ENCODE data around the gene NOM1. TPM values are rescaled to one million over a fixed set of nuclear protein-coding genes. Genes with fewer than 3 reads are reported as not detected.

Gene NOM1
- polyA plus RNA-seq, 1 donor = 21.2 TPM

DNA sequence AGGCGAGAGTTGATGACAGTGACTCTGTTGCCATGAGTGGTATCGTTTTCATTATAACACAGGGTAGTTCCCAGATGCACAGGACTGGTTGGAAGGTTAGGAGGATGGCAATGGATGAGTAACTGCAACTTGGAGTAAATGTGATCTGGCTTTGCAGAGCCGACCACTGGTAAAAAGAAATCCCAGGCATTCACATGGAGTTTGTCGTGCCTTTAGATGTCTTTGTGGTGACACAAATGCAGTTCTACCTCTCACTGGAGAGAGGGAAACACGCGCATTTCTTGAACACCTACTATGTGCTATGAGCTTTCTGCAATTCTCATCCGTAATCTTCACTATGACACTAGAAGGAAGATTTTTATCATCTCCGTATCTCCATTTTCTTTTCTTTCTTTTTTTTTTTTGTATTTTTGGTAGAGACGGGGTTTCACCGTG, 62.6 kb downstream of the NOM1 start:
- 93% methylated on average over 2 of the region's 10 CpGs for WGBS (ENCODE audit: insufficient coverage, low lambda C conversion rate)
- H3K36me3 ChIP-seq (ENCODE audit: control insufficient read depth, insufficient read depth, low read length) = no peaks in the 10 kb centered on the region
- no peak overlapping the region for H3K27ac ChIP-seq (ENCODE audit: low read length)
- H3K9me3 ChIP-seq (ENCODE audit: control insufficient read depth, low read depth, low read length) = no peaks in the 10 kb centered on the region
- no peak overlapping the region for H3K4me3 ChIP-seq (ENCODE audit: low read length)
- H3K27me3 ChIP-seq (ENCODE audit: control insufficient read depth, insufficient read depth, low read length) = peaks cover 83% of the 10 kb centered on the region
- no peak for DNase-seq
- H3K4me1 ChIP-seq (ENCODE audit: control insufficient read depth, insufficient read depth, low read length) = peaks cover 32% of the 10 kb centered on the region

DNA sequence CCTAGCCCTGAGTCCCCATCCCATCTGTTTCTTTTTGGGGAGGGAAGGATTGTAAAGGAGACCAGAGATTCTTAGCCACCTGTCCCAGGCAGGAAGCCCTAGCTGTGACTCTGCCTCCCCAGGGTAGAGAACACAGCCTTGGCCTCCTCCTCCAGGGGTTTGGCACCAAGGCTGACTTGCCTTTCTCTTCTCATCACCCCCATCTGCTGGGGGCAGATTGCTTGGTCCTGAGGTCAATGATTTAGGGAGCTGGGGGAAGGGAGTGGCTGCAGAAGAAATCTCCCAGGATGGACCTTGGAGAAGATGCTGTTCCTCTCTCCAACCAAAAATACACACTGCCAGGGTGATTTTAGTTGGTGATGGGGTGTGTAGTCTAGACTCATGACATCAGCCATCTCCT, 63.6 kb downstream of the NOM1 start:
- H3K4me3 ChIP-seq (ENCODE audit: low read length) = no peak overlapping the region
- peaks cover 29% of the 10 kb centered on the region for H3K4me1 ChIP-seq (ENCODE audit: control insufficient read depth, insufficient read depth, low read length)
- H3K27me3 ChIP-seq (ENCODE audit: control insufficient read depth, insufficient read depth, low read length) = peaks cover 83% of the 10 kb centered on the region
- H3K9me3 ChIP-seq (ENCODE audit: control insufficient read depth, low read depth, low read length) = peaks cover 4% of the 10 kb centered on the region
- no peak for DNase-seq
- no peaks in the 10 kb centered on the region for H3K36me3 ChIP-seq (ENCODE audit: control insufficient read depth, insufficient read depth, low read length)
- H3K27ac ChIP-seq (ENCODE audit: low read length) = no peak overlapping the region

DNA sequence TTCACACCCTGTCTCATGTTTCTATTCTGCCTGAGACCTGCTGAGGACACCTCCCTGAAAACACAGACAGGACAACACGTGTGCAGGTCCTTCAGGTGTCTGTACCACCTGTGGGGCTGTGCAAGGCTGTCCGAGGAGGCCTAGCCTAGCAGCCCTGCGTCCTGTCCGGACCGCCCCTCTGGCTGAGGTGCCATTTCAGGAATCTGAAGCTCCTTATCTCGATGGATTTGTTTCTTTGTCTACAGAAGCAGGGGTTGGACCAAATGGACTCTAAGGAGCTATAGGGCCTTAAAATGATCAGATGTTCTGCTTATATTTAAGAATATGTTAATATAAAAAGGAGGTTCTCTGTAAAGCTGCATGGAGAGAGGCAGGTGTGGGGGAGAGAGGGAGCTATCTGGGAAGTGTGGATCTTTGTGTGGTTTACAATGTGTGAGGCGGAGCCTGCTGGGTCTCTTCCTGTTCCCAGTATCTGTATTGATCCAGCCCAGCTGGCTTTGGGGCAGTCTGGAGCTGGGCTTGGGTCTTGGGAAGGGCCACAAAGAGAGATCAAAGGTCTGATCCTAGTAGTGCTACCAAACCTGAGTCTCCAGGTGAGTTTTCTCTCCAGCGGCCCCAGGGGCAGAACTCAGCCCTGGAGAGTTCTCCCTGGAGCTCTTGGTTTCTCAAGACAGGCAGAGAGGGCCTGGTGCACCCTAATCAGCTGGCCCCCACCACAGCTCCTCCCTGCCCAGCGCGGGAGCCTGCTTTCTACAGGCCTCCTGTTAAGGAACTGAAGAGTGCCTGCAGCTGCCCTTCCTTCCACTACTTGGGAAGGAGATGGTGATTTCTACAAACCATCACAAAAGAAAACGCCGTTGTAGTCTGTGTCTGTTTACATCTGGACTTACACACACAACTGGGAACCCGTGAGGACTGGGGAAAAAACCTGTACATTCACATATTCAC, 64.4 kb downstream of the NOM1 start:
- WGBS (ENCODE audit: insufficient coverage, low lambda C conversion rate) = no CpG with 5 or more reads among the region's 13 CpGs
- Histone ChIP-seq H3K9me3 (ENCODE audit: control insufficient read depth, low read depth, low read length) (peaks cover 10% of the 10 kb centered on the region), H3K36me3 (ENCODE audit: control insufficient read depth, insufficient read depth, low read length) (no peaks in the 10 kb centered on the region), H3K4me3 (ENCODE audit: low read length) (no peak overlapping the region), H3K27me3 (ENCODE audit: control insufficient read depth, insufficient read depth, low read length) (peaks cover 85% of the 10 kb centered on the region), H3K4me1 (ENCODE audit: control insufficient read depth, insufficient read depth, low read length) (peaks cover 34% of the 10 kb centered on the region), H3K27ac (ENCODE audit: low read length) (peak overlapping the region; percentile 2)
- peak in 1 of 2 donors; percentile 66 for DNase-seq

DNA sequence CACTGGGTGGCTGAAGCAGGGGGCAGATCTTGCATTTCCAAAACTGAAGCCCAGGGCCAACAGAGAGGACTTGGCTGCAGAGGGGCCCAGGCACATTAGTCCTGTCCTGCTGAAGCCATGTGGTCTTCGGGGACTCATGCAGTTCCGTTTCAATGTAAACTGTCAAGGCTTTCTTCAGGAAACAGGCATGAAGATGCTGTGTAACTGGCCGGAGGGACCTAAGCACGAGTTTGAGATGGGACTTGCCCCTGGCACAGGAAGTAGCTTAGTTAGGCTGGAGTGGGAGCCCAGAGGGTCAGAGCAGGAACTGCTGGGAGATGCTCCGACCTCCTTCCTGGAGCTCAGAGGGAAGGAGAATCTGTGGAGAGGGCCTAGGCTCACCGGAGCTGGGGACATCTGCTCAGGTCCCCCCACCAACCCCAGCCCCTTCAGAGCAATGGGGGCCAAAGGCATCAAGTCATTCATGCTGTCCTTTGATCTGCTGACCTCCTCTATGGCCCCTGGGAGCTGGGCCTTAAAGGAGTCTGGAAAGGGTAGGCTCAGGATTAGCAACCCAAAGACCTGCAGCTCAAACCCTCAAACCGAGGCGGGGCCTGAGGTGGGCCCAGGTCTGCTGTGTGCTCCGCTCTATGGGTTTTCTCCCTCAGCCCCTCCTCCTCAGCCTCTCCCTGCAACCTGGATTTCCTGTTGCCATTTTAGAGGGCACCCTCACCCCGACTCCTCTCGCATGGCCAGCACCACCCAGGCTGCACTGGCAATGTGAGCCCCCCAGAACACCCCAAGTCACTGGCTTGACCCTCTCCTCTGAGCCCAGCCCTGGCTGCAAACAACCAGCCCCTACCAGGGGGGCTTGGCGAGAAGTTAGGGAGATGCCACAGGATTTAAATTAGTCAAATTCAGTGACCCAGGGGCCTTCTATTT, 65.4 kb downstream of the NOM1 start:
- Histone ChIP-seq H3K27me3 (ENCODE audit: control insufficient read depth, insufficient read depth, low read length) (peaks cover 87% of the 10 kb centered on the region), H3K4me1 (ENCODE audit: control insufficient read depth, insufficient read depth, low read length) (peaks cover 42% of the 10 kb centered on the region)
- WGBS (ENCODE audit: insufficient coverage, low lambda C conversion rate) = no CpG with 5 or more reads among the region's 12 CpGs

DNA sequence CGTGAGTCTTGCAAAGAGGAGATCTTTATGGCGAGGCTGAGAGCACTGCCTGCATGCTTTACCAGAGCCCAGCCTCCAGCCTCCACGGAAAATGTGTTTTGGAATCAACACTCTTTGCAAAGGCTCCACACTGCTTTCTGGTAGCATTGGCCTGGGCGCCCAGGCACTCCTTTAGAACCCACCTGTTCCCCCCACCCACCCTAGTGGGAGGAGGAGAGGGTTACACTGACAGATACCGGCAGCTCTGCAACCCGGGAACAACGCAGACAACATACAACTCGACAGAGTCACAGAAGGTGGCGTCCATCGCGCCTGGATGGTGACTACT, 66.5 kb downstream of the NOM1 start:
- H3K9me3 ChIP-seq (ENCODE audit: control insufficient read depth, low read depth, low read length) = peaks cover 17% of the 10 kb centered on the region
- peaks cover 42% of the 10 kb centered on the region for H3K4me1 ChIP-seq (ENCODE audit: control insufficient read depth, insufficient read depth, low read length)
- no CpG with 5 or more reads among the region's 11 CpGs for WGBS (ENCODE audit: insufficient coverage, low lambda C conversion rate)
- peaks cover 96% of the 10 kb centered on the region for H3K27me3 ChIP-seq (ENCODE audit: control insufficient read depth, insufficient read depth, low read length)
- no peak overlapping the region for H3K4me3 ChIP-seq (ENCODE audit: low read length)
- no peaks in the 10 kb centered on the region for H3K36me3 ChIP-seq (ENCODE audit: control insufficient read depth, insufficient read depth, low read length)
- DNase-seq = no peak
- H3K27ac ChIP-seq (ENCODE audit: low read length) = no peak overlapping the region

More for the DNA sequence above, 65.4 kb downstream of the NOM1 start:
- Histone ChIP-seq H3K9me3 (ENCODE audit: control insufficient read depth, low read depth, low read length) (peaks cover 14% of the 10 kb centered on the region), H3K36me3 (ENCODE audit: control insufficient read depth, insufficient read depth, low read length) (no peaks in the 10 kb centered on the region), H3K27ac (ENCODE audit: low read length) (no peak overlapping the region), H3K4me3 (ENCODE audit: low read length) (no peak overlapping the region)
- no peak for DNase-seq

DNA sequence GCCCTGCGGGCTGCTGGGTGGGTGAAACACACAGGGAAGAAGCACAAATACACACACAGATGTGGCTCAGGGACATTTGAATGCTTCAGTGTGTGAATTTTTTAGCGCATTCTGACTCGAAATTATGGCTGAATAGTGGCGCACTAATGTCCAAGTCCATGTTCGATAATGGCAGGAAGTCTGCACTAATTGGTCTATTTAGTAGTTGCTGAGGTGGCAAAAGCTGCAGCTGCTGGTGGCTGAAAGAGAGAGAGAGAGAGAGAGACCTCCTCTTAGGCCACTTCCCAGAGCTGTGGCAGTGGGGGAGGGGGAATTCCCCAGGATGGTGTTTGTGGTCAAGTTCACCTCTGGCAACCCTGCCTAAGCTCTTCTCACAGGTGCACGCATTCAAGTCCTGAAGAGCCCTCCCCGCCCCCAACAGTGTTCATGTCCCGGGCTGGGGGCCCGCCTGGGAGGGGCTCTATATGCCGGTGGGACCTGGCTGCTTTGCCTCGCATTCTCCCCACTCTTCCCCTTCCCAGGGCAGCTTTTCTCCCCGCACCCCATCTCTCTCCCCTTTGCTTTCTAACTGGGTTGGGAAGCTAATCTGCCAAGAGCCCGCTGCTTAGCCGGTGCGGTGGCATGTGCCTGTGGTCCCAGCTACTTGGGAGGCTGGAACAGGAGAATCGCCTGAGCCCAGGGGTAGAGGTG, 67.0 kb downstream of the NOM1 start:
- H3K36me3 ChIP-seq (ENCODE audit: control insufficient read depth, insufficient read depth, low read length) = no peaks in the 10 kb centered on the region
- H3K4me3 ChIP-seq (ENCODE audit: low read length) = no peak overlapping the region
- H3K9me3 ChIP-seq (ENCODE audit: control insufficient read depth, low read depth, low read length) = peaks cover 17% of the 10 kb centered on the region
- H3K27ac ChIP-seq (ENCODE audit: low read length) = no peak overlapping the region
- peaks cover 37% of the 10 kb centered on the region for H3K4me1 ChIP-seq (ENCODE audit: control insufficient read depth, insufficient read depth, low read length)
- no peak for DNase-seq
- H3K27me3 ChIP-seq (ENCODE audit: control insufficient read depth, insufficient read depth, low read length) = peaks cover 94% of the 10 kb centered on the region
- no CpG with 5 or more reads among the region's 16 CpGs for WGBS (ENCODE audit: insufficient coverage, low lambda C conversion rate)

DNA sequence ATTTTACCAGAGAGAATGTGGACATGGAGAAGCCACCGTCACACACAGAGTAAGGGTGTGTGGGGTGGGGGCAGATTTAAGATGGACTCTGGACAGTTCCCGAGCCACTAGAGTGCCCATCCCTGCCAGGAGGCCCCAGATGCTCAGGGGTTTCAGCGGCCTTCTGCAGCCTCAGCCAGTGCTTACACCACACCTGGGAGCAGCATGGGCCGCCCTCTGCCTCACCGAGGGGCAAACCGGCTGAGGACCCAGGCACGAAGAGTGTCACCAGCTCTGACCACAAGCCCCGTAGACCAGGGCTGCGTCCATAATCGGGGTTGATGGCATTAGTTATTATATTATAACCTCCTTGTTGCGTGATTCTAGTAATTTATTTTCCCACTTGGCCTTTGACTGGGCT, 67.6 kb downstream of the NOM1 start:
- peaks cover 17% of the 10 kb centered on the region for H3K9me3 ChIP-seq (ENCODE audit: control insufficient read depth, low read depth, low read length)
- WGBS (ENCODE audit: insufficient coverage, low lambda C conversion rate) = no CpG with 5 or more reads among the region's 11 CpGs

DNA sequence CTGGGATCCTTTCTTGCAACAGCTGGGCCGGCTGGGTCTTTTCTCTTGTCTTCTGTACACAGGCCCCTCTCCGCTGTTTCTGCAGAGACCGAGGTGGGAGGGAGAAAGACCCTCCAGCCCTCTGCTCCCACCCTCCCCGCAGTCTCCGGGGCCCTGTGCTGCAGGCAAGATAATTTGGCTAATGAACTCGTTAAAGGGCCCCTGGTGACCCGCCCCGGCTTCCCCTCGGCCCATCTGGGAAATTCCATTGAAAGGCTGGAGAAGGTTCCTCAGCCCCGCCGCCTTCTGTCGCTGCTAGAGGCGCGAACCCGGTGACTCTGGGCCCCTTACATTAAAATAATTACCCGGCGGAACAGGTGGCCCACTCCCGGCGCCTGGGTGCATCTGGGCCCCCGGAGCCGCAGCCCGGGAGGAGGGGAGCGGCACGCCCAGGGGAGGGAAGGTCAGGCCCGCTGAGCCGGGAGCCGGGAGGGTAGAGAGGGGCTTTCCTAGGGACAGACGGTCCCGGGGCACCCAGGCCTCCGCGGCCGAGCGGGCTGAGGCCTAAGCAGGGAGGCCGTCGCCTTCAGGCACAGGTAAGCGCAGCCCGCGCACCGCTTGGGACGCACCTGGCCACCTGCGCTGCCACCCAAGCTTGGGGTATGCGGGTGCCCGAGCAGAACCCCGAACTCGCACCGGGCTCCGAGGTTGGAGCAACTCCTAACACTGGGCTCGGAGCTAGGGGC, 68.3 kb downstream of the NOM1 start:
- peaks cover 17% of the 10 kb centered on the region for H3K9me3 ChIP-seq (ENCODE audit: control insufficient read depth, low read depth, low read length)
- peaks cover 39% of the 10 kb centered on the region for H3K4me1 ChIP-seq (ENCODE audit: control insufficient read depth, insufficient read depth, low read length)
- peaks cover 97% of the 10 kb centered on the region for H3K27me3 ChIP-seq (ENCODE audit: control insufficient read depth, insufficient read depth, low read length)
- no peak overlapping the region for H3K4me3 ChIP-seq (ENCODE audit: low read length)
- no peak for DNase-seq
- no peak overlapping the region for H3K27ac ChIP-seq (ENCODE audit: low read length)
- no CpG with 5 or more reads among the region's 48 CpGs for WGBS (ENCODE audit: insufficient coverage, low lambda C conversion rate)
- H3K36me3 ChIP-seq (ENCODE audit: control insufficient read depth, insufficient read depth, low read length) = no peaks in the 10 kb centered on the region

More for the DNA sequence above, 67.6 kb downstream of the NOM1 start:
- no peak for DNase-seq
- no peak overlapping the region for H3K27ac ChIP-seq (ENCODE audit: low read length)
- H3K36me3 ChIP-seq (ENCODE audit: control insufficient read depth, insufficient read depth, low read length) = no peaks in the 10 kb centered on the region
- H3K4me1 ChIP-seq (ENCODE audit: control insufficient read depth, insufficient read depth, low read length) = peaks cover 36% of the 10 kb centered on the region
- no peak overlapping the region for H3K4me3 ChIP-seq (ENCODE audit: low read length)
- peaks cover 94% of the 10 kb centered on the region for H3K27me3 ChIP-seq (ENCODE audit: control insufficient read depth, insufficient read depth, low read length)

DNA sequence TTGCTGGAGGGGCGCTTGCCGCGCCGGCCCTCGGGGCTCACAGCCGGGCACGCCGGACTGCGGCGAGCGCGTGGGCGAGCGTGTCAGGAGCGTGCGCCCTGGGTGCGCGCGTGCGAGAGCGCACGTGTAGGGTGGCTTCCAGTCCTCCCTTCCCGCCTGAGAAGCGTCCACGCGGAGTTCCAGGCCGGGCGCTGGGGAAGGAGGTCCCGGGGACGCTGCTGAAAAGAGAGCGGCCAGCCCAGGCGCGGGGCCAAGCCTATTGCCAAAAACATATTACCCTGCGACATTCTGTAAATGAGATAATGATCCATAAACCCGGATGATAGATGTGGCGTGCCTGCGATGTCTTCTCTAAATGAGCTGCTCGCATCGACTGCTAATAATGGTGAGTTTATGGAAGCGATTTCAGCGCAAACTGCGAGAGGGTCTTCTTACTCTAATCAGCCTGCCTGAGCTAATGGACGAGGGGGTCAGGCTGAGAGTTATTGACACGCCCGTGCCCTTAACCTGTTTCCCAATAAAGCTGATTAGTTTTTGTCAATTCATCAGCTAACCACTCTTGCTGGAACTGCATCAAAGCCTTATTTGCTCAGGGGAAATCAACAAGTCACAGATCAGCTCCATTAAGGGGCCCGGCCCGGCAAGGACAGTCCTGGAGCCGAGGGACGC, 69.0 kb downstream of the NOM1 start:
- WGBS (ENCODE audit: insufficient coverage, low lambda C conversion rate) = no CpG with 5 or more reads among the region's 49 CpGs
- Histone ChIP-seq H3K27ac (ENCODE audit: low read length) (no peak overlapping the region), H3K36me3 (ENCODE audit: control insufficient read depth, insufficient read depth, low read length) (no peaks in the 10 kb centered on the region), H3K9me3 (ENCODE audit: control insufficient read depth, low read depth, low read length) (peaks cover 17% of the 10 kb centered on the region), H3K4me1 (ENCODE audit: control insufficient read depth, insufficient read depth, low read length) (peaks cover 38% of the 10 kb centered on the region), H3K4me3 (ENCODE audit: low read length) (no peak overlapping the region), H3K27me3 (ENCODE audit: control insufficient read depth, insufficient read depth, low read length) (peaks cover 98% of the 10 kb centered on the region)
- DNase-seq = peak in 1 of 2 donors; percentile 47

Measured in large intestine (tissue), 3 donors.